Measurements from ENCODE around the gene ATP1A4. TPM values are rescaled to one million over a fixed set of nuclear protein-coding genes. Genes with fewer than 3 reads are reported as not detected.

Gene ATP1A4
- total and polyA plus RNA-seq, 4 donors, result 0.10 to 2.6 (median 1.3) TPM

GRCh38 chr1:160157174-160157573, 5.8 kb downstream of the ATP1A4 start:
- H3K9me3 ChIP-seq (ENCODE audit: control insufficient read depth, insufficient read depth, low read length), result no peaks in the 10 kb centered on the region
- WGBS (ENCODE audit: insufficient coverage), result no CpG with 5 or more reads among the region's 4 CpGs

GRCh38 chr1:160158031-160158430, 6.6 kb downstream of the ATP1A4 start:
- no peak overlapping the region for H3K27ac ChIP-seq (ENCODE audit: low read depth, low read length)
- H3K36me3 ChIP-seq (ENCODE audit: control insufficient read depth, insufficient read depth, low read length), result no peaks in the 10 kb centered on the region
- no peaks in the 10 kb centered on the region for H3K27me3 ChIP-seq (ENCODE audit: control insufficient read depth, insufficient read depth, low read length)
- H3K4me1 ChIP-seq (ENCODE audit: control insufficient read depth, insufficient read depth, low read length), result no peaks in the 10 kb centered on the region
- 73% methylated on average over 2 of the region's 3 CpGs for WGBS (ENCODE audit: insufficient coverage)
- H3K4me3 ChIP-seq (ENCODE audit: low read depth, low read length), result no peak overlapping the region
- H3K9me3 ChIP-seq (ENCODE audit: control insufficient read depth, insufficient read depth, low read length), result no peaks in the 10 kb centered on the region
- DNase-seq (ENCODE audit: low read depth in 4 of 6, low spot score in 6 of 6), result no peak

More at GRCh38 chr1:160157174-160157573, 5.8 kb downstream of the ATP1A4 start:
- Histone ChIP-seq H3K36me3 (ENCODE audit: control insufficient read depth, insufficient read depth, low read length) (no peaks in the 10 kb centered on the region), H3K27me3 (ENCODE audit: control insufficient read depth, insufficient read depth, low read length) (no peaks in the 10 kb centered on the region), H3K4me1 (ENCODE audit: control insufficient read depth, insufficient read depth, low read length) (no peaks in the 10 kb centered on the region), H3K4me3 (ENCODE audit: low read depth, low read length) (no peak overlapping the region), H3K27ac (ENCODE audit: low read depth, low read length) (no peak overlapping the region)
- DNase-seq (ENCODE audit: low read depth in 4 of 6, low spot score in 6 of 6), result no peak

GRCh38 chr1:160158534-160158933, 7.1 kb downstream of the ATP1A4 start:
- DNase-seq (ENCODE audit: low read depth in 4 of 6, low spot score in 6 of 6), result no peak
- 100% methylated on average over 2 of the region's 4 CpGs for WGBS (ENCODE audit: insufficient coverage)

DNA sequence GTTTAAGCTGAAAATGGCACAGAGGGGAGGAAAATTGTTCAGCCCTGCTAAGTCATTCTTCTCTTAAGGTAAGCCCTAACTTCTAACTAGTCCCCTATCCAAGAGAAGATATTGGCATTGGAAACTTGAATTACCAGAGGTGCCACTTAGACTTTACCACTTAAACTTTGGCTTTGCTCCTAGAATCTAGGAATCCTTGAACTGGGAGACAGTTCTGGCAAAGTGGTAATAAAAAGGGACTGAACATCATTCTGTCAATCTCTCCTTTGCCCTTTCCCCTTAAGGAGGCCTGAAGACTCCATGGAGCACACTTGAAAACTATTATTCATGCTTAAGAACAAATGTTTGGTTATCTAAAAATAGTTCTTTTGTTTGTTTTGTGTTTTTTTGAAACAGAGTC, 8.4 kb downstream of the ATP1A4 start:
- H3K27me3 ChIP-seq (ENCODE audit: control insufficient read depth, insufficient read depth, low read length), result no peaks in the 10 kb centered on the region
- no peaks in the 10 kb centered on the region for H3K4me1 ChIP-seq (ENCODE audit: control insufficient read depth, insufficient read depth, low read length)
- H3K9me3 ChIP-seq (ENCODE audit: control insufficient read depth, insufficient read depth, low read length), result no peaks in the 10 kb centered on the region
- no peak for DNase-seq (ENCODE audit: low read depth in 4 of 6, low spot score in 6 of 6)
- H3K4me3 ChIP-seq (ENCODE audit: low read depth, low read length), result no peak overlapping the region
- no peaks in the 10 kb centered on the region for H3K36me3 ChIP-seq (ENCODE audit: control insufficient read depth, insufficient read depth, low read length)
- no peak overlapping the region for H3K27ac ChIP-seq (ENCODE audit: low read depth, low read length)

More at GRCh38 chr1:160158534-160158933, 7.1 kb downstream of the ATP1A4 start:
- no peaks in the 10 kb centered on the region for H3K36me3 ChIP-seq (ENCODE audit: control insufficient read depth, insufficient read depth, low read length)
- no peaks in the 10 kb centered on the region for H3K27me3 ChIP-seq (ENCODE audit: control insufficient read depth, insufficient read depth, low read length)
- H3K27ac ChIP-seq (ENCODE audit: low read depth, low read length), result no peak overlapping the region
- H3K4me3 ChIP-seq (ENCODE audit: low read depth, low read length), result no peak overlapping the region
- H3K9me3 ChIP-seq (ENCODE audit: control insufficient read depth, insufficient read depth, low read length), result no peaks in the 10 kb centered on the region
- no peaks in the 10 kb centered on the region for H3K4me1 ChIP-seq (ENCODE audit: control insufficient read depth, insufficient read depth, low read length)

- no peak overlapping the region for H3K27ac ChIP-seq (ENCODE audit: low read depth, low read length)
- H3K27me3 ChIP-seq (ENCODE audit: control insufficient read depth, insufficient read depth, low read length), result no peaks in the 10 kb centered on the region
- WGBS (ENCODE audit: insufficient coverage), result 0% methylated on average over 1 of the region's 6 CpGs
- H3K9me3 ChIP-seq (ENCODE audit: control insufficient read depth, insufficient read depth, low read length), result no peaks in the 10 kb centered on the region
- no peaks in the 10 kb centered on the region for H3K36me3 ChIP-seq (ENCODE audit: control insufficient read depth, insufficient read depth, low read length)
- no peaks in the 10 kb centered on the region for H3K4me1 ChIP-seq (ENCODE audit: control insufficient read depth, insufficient read depth, low read length)
- no peak overlapping the region for H3K4me3 ChIP-seq (ENCODE audit: low read depth, low read length)
- DNase-seq (ENCODE audit: low read depth in 4 of 6, low spot score in 6 of 6), result peak in 2 of 6 donors; percentile 34 to 46
Observed at GRCh38 chr1:160161965-160162705, 10.7 kb downstream of the ATP1A4 start.

DNA sequence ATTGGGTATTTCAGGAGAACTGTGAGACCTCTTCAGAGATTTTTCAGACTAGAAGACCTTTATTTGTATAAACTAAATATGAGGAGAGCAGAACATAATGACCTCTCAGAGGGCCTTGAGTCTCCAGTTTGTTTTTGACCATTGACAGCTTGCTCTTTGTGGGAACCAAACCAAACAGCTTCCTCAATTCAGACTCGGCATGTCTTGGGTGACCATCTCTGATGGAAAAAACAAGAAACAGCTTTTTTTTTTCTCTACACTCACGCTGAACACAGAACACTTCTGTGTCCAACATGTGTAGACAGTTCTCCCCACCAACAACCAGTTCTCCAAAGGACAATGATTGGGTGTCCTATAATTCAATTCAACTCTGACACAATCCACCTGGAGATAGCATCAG, 11.5 kb downstream of the ATP1A4 start:
- no peak for DNase-seq (ENCODE audit: low read depth in 4 of 6, low spot score in 6 of 6)
- no peaks in the 10 kb centered on the region for H3K27me3 ChIP-seq (ENCODE audit: control insufficient read depth, insufficient read depth, low read length)
- H3K27ac ChIP-seq (ENCODE audit: low read depth, low read length), result no peak overlapping the region
- H3K4me1 ChIP-seq (ENCODE audit: control insufficient read depth, insufficient read depth, low read length), result no peaks in the 10 kb centered on the region
- no peak overlapping the region for H3K4me3 ChIP-seq (ENCODE audit: low read depth, low read length)
- WGBS (ENCODE audit: insufficient coverage), result 83% methylated on average over 2 of the region's 2 CpGs
- H3K9me3 ChIP-seq (ENCODE audit: control insufficient read depth, insufficient read depth, low read length), result no peaks in the 10 kb centered on the region
- H3K36me3 ChIP-seq (ENCODE audit: control insufficient read depth, insufficient read depth, low read length), result no peaks in the 10 kb centered on the region

- H3K4me3 ChIP-seq (ENCODE audit: low read depth, low read length), result no peak overlapping the region
- DNase-seq (ENCODE audit: low read depth in 4 of 6, low spot score in 6 of 6), result no peak
- no CpG with 5 or more reads among the region's 1 CpG for WGBS (ENCODE audit: insufficient coverage)
- H3K4me1 ChIP-seq (ENCODE audit: control insufficient read depth, insufficient read depth, low read length), result no peaks in the 10 kb centered on the region
- H3K36me3 ChIP-seq (ENCODE audit: control insufficient read depth, insufficient read depth, low read length), result no peaks in the 10 kb centered on the region
- H3K27me3 ChIP-seq (ENCODE audit: control insufficient read depth, insufficient read depth, low read length), result no peaks in the 10 kb centered on the region
- H3K9me3 ChIP-seq (ENCODE audit: control insufficient read depth, insufficient read depth, low read length), result no peaks in the 10 kb centered on the region
- H3K27ac ChIP-seq (ENCODE audit: low read depth, low read length), result no peak overlapping the region
Observed at GRCh38 chr1:160163615-160164014, 12.2 kb downstream of the ATP1A4 start.

- no peak for DNase-seq (ENCODE audit: low read depth in 4 of 6, low spot score in 6 of 6)
- Histone ChIP-seq H3K27ac (ENCODE audit: low read depth, low read length) (no peak overlapping the region), H3K36me3 (ENCODE audit: control insufficient read depth, insufficient read depth, low read length) (no peaks in the 10 kb centered on the region), H3K4me1 (ENCODE audit: control insufficient read depth, insufficient read depth, low read length) (peaks cover 4% of the 10 kb centered on the region), H3K4me3 (ENCODE audit: low read depth, low read length) (no peak overlapping the region), H3K27me3 (ENCODE audit: control insufficient read depth, insufficient read depth, low read length) (no peaks in the 10 kb centered on the region), H3K9me3 (ENCODE audit: control insufficient read depth, insufficient read depth, low read length) (no peaks in the 10 kb centered on the region)
- 92% methylated on average over 4 of the region's 10 CpGs for WGBS (ENCODE audit: insufficient coverage)
Observed at GRCh38 chr1:160164121-160164520, 12.7 kb downstream of the ATP1A4 start.

DNA sequence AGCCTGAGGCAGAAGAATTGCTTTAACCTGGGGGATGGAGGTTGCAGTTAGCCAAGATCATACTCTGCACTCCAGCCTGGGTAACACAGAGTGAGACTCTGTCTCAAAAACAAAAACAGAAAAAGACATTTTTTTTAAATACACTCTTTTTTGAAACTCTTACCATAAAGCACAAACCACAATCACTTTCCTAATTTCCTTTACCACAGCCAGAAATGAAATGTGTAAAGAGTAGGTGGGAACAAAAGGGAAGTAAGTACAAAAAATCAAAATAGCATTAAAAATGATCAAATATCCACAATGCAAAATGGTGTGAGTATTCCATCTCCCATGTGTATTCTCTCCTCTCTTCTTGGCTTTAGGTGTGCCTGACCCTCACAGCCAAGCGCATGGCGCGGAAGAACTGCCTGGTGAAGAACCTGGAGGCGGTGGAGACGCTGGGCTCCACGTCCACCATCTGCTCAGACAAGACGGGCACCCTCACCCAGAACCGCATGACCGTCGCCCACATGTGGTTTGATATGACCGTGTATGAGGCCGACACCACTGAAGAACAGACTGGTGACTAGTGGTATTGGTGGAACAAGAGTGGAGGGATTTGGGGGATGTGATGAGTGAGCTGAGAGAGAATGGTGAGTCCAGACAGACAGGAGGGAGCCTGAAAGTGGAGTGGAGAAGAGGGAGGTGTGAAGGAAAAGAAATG, 14.9 kb downstream of the ATP1A4 start:
- no peaks in the 10 kb centered on the region for H3K27me3 ChIP-seq (ENCODE audit: control insufficient read depth, insufficient read depth, low read length)
- no peak overlapping the region for H3K27ac ChIP-seq (ENCODE audit: low read depth, low read length)
- WGBS (ENCODE audit: insufficient coverage), result 97% methylated on average over 9 of the region's 12 CpGs
- no peak overlapping the region for H3K4me3 ChIP-seq (ENCODE audit: low read depth, low read length)
- no peaks in the 10 kb centered on the region for H3K9me3 ChIP-seq (ENCODE audit: control insufficient read depth, insufficient read depth, low read length)
- no peaks in the 10 kb centered on the region for H3K36me3 ChIP-seq (ENCODE audit: control insufficient read depth, insufficient read depth, low read length)
- no peak for DNase-seq (ENCODE audit: low read depth in 4 of 6, low spot score in 6 of 6)
- peaks cover 16% of the 10 kb centered on the region for H3K4me1 ChIP-seq (ENCODE audit: control insufficient read depth, insufficient read depth, low read length)

GRCh38 chr1:160167056-160167455, 15.7 kb downstream of the ATP1A4 start:
- no peaks in the 10 kb centered on the region for H3K36me3 ChIP-seq (ENCODE audit: control insufficient read depth, insufficient read depth, low read length)
- H3K27ac ChIP-seq (ENCODE audit: low read depth, low read length), result no peak overlapping the region
- 93% methylated on average over 3 of the region's 4 CpGs for WGBS (ENCODE audit: insufficient coverage)
- H3K27me3 ChIP-seq (ENCODE audit: control insufficient read depth, insufficient read depth, low read length), result no peaks in the 10 kb centered on the region
- H3K4me1 ChIP-seq (ENCODE audit: control insufficient read depth, insufficient read depth, low read length), result peaks cover 16% of the 10 kb centered on the region
- no peak for DNase-seq (ENCODE audit: low read depth in 4 of 6, low spot score in 6 of 6)
- H3K4me3 ChIP-seq (ENCODE audit: low read depth, low read length), result no peak overlapping the region
- no peaks in the 10 kb centered on the region for H3K9me3 ChIP-seq (ENCODE audit: control insufficient read depth, insufficient read depth, low read length)

All from spinal cord (tissue), 10 donors.